ENCODE measurements around the gene MDGA2.

DNA sequence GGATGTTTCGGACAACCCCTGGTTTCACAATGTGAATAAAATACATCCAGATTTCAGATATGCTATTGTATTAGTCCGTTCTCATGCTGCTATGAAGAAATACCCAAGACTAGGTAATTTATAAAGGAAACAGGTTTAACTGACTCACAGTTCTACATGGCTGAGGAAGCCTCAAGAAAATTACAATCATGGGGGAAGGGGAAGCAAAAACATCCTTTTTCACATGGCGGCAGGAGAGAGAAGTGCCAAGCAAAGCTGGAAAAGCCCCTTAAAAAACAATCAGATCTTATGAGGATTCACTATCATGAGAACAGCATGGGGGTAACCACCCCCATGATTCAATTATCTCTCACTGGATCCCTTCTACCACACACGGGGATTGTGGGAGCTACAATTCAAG, 451.7 kb downstream of the MDGA2 start:
- TF ChIP-seq EZH2 (IDR thresholded peaks at IDR 0.05; ENCODE audit: borderline replicate concordance, low read depth, low read length, severe bottlenecking), result no peak
- TF ChIP-seq, protein P1, sequence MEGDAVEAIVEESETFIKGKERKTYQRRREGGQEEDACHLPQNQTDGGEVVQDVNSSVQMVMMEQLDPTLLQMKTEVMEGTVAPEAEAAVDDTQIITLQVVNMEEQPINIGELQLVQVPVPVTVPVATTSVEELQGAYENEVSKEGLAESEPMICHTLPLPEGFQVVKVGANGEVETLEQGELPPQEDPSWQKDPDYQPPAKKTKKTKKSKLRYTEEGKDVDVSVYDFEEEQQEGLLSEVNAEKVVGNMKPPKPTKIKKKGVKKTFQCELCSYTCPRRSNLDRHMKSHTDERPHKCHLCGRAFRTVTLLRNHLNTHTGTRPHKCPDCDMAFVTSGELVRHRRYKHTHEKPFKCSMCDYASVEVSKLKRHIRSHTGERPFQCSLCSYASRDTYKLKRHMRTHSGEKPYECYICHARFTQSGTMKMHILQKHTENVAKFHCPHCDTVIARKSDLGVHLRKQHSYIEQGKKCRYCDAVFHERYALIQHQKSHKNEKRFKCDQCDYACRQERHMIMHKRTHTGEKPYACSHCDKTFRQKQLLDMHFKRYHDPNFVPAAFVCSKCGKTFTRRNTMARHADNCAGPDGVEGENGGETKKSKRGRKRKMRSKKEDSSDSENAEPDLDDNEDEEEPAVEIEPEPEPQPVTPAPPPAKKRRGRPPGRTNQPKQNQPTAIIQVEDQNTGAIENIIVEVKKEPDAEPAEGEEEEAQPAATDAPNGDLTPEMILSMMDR (IDR thresholded peaks at IDR 0.05; ENCODE audit: borderline replicate concordance, extremely low read depth, low read length, poor library complexity, severe bottlenecking), result no peak
